IPS-NIHi11 (cell line): ENCODE results near the gene PLCB1.
"Not testable (repeated sequence)": the region's sequence is repeated elsewhere in the genome, so short reads cannot be mapped to it uniquely, and the experiment has no call there.

Experiments
- DNase-seq: peaks from one replicate; pipeline ENCODE4 v3.0.0; 2012; ENCODE audit warnings: mixed read lengths, low spot score

The PLCB1 gene

DNA sequence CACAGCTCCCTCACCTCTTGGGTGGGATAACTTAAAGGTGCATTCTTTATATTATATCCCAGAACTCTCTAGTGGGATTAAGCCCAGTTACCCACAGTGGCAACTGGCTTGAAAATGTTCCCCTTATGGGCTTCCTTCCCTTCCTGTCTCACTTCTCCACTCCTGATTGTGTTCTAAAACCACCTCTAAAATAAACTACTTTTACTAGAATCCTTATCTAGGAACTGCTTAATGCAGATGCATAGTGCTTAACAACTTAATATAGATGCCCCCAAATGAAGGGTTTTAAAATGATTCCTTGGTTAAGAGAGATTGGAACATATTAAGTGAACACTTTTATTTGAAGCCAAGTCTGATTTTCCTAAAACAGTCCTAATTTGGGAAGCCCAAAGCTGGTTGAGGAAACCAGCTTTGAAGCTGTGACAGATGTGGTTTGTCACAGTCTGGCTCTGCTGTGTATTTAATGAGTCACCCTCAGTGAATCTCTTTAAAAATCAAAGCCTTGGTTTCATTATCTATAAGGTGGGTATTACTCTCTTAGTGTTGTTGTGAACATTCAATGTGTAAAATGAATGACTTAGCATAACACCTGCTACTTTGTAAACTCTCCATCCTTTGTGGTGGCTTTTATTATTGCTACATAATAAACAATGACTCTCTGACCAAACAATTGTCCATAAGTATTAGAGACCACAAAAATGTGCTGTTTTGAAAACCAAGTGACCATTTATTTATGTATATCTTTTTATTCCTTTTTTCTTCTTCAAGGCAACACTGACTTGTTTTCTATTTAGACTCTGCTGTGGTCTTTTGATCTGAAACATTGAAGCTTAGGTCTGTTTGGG is 24.4 kb downstream of the PLCB1 start:
- no peak for DNase-seq

- DNase-seq = not testable (repeated sequence)
Observed at GRCh38 chr20:8159217-8159616, 27.2 kb downstream of the PLCB1 start.

- DNase-seq = no peak
Observed at GRCh38 chr20:8161264-8162071, 29.4 kb downstream of the PLCB1 start.

GRCh38 chr20:8162610-8163009 is 30.5 kb downstream of the PLCB1 start:
- no peak for DNase-seq

DNA sequence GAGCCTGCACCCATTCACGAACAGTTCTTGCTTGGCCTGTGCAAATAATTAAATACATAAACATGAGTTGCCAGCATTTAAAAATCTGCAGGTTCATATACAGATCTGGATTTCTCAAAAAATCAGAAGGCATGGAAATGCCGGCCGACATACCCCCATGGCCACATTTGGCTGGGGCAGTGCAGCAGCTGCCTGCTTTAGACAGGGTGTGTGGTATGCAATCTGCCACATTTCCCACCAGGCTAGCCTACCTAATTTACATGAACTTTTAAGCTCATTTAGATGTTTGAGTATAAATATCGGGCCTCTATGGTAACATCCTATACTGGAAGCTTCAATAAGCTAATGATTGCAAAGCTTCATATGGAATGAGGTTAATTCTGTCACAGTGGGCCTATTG is 31.5 kb downstream of the PLCB1 start:
- no peak for DNase-seq

- DNase-seq = no peak
Observed at GRCh38 chr20:8166730-8167129, 34.7 kb downstream of the PLCB1 start.

DNA sequence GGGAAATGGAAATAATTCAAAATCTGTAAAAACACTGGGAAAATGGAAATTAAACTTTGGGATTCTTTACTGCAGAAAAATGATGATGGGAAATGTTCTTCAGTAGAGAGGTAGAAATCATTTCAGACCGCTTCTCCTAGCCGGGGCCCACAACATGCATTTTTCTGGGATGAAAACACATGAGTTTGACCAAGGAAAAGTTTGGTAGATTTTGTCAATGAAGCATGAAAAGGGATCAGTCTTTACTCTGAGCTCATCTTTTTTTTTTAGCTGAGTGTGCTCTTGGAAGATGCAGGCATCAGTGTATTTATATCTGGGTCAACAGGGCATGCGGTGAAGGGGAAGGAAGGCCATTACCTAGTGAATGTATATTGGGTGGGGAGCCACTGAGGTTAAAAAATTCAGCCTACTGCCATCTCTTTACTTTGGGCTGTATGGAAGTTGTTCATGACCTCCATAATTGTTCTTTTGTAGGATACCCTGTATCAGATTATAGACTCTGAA is 36.8 kb downstream of the PLCB1 start:
- DNase-seq = no peak

- no peak for DNase-seq
Observed at GRCh38 chr20:8170921-8171320, 38.9 kb downstream of the PLCB1 start.

GRCh38 chr20:8172191-8172590 is 40.1 kb downstream of the PLCB1 start:
- DNase-seq = no peak

- no peak for DNase-seq
Observed at GRCh38 chr20:8175741-8176675, 43.9 kb downstream of the PLCB1 start.

- no peak for DNase-seq
Observed at GRCh38 chr20:8183526-8183925, 51.5 kb downstream of the PLCB1 start.

DNA sequence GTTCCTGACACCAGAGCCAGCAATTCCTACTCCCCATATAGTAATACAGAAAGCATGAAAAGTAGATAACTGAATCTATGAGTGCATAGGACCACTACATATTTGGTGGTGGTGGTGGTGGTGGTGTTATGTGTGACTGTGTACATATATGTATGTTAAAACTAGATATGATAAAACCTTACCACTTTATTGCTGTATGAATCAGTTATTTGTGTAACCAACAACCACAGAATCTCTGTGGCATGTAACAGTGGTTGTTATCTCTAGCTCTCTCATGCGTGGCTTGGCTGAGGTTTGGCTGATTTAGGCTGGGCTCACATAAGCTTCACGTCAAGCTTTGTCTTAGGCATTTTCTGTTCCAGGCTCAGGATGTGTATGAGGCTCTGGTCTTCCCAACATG is 55.7 kb downstream of the PLCB1 start:
- DNase-seq = no peak

- no peak for DNase-seq
Observed at GRCh38 chr20:8190043-8190880, 58.2 kb downstream of the PLCB1 start.

DNA sequence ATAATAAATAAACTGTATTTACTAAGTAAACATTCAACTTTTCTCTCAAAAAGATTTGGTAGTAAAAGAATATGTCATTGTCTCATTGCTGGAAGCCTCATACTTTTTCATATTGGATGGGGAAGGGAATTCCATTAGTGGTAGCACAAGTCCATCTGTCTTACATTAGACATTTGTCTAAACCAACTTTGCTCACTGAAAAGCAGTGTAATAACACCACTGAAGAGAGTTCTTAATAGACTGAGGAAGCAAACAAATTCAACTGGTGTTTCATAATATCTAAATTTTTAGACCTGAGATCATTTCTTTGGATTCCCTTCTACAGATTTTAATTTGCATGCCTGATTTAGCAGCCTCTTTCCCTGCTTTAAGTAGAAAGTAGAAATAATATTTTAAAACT is 62.7 kb downstream of the PLCB1 start:
- no peak for DNase-seq

DNA sequence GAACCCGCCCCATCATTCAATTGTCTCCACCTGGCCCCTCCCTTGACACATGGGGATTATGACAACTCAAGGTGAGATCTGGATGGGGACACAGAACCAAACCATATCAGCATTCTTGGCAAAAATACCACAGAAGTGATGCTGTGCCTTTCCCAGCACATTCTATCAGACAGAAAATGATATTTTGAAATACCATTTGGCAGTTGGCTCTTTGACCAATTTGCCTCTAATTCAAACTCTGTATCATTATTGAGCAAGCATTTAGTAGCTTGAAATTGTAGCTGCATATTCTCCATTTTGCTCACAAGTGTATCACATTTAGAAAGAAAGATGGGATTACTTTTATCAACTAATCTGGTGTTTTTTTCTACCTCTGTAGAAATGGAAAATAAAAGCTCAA is 64.0 kb downstream of the PLCB1 start:
- no peak for DNase-seq

- no peak for DNase-seq
Observed at GRCh38 chr20:8200220-8200619, 68.2 kb downstream of the PLCB1 start.

DNA sequence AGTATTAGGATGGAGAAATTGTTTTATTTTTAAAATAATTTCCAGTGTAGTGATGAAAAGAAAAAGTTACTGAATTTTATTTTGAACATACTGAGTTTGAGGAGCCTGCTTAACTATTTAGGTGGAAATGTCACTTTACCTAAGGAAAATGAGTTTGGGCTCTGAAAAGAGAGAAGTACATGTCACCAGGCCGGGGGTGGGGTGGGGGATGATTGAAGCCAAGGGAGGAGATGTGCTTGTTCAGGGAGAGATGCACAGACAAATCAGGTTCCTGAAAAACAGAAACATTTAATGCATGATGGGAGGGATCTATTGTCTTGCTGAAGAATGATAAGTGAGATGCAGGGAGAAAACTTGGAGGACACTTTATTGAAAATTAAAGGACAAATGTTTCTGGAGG is 71.3 kb downstream of the PLCB1 start:
- DNase-seq = no peak

- no peak for DNase-seq
Observed at GRCh38 chr20:8205996-8206395, 73.9 kb downstream of the PLCB1 start.

DNA sequence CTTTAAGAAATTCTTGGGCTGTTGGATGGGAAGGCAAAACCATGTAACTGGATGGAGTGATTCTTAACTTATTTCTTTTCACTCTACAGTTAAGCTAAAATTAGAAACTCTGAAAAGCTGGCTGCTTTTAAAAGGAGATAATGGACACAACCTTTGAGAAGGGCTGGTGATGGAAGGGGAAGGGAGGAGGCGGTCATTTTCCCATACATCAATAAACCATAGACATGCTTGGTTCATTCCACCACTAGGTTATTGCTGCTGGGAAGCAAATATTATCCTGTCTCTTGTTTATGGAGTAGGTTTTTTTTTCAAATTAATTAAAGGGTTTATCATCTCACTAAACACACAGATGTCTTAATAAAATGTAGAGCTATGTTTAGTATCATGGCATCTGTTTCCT is 76.2 kb downstream of the PLCB1 start:
- DNase-seq = no peak

DNA sequence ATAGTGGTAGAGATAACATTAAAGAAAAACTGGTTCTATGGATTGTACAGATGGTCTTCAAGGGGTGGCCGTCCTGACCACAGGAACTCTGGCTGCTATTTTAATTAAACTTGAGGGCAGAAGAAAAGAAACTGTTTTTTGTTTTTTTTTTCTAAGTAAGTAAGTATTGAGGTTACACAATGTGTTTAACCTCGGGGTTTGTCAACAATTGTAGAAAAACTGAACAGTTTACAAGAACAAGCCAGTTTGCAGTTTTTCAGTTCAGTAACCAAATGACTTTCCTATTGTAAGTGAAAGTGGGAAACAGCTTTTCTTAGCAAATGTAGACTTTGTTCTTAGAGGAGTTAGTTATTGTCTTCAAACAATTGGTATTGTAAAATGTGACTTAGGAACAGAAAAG is 77.0 kb downstream of the PLCB1 start:
- no peak for DNase-seq

GRCh38 chr20:8210749-8211148 is 78.7 kb downstream of the PLCB1 start:
- DNase-seq = no peak
